NCI-H128 (cell line): ENCODE measurements around the gene RNF31.

Experiments used
- DNase-seq: peaks from one replicate; lab custom pipeline; 2025; ENCODE audit not compliant: unreplicated experiment; lab: John Stamatoyannopoulos, UW

Gene RNF31

GRCh38 chr14:24181371-24182077, 34.2 kb downstream of the RNF31 start:
- DNase-seq: no peak

- DNase-seq: no peak
Observed at GRCh38 chr14:24182110-24182882, 35.0 kb downstream of the RNF31 start.

GRCh38 chr14:24183014-24183481, 35.8 kb downstream of the RNF31 start:
- no peak for DNase-seq

- no peak for DNase-seq
Observed at GRCh38 chr14:24184104-24184970, 37.0 kb downstream of the RNF31 start.

- DNase-seq: no peak
Observed at GRCh38 chr14:24185026-24185425, 37.7 kb downstream of the RNF31 start.

GRCh38 chr14:24185741-24186140, 38.4 kb downstream of the RNF31 start:
- DNase-seq: no peak

GRCh38 chr14:24186831-24187538, 39.7 kb downstream of the RNF31 start:
- DNase-seq: no peak

- no peak for DNase-seq
Observed at GRCh38 chr14:24187539-24187915, 40.2 kb downstream of the RNF31 start.

- DNase-seq: peak; percentile 92
Observed at GRCh38 chr14:24188251-24189058, 41.2 kb downstream of the RNF31 start, which contains the start of gene IPO4. Gene IPO4 (minus strand): TSS chr14:24188816. CDS start chr14:24188787, 29 bp downstream.

- no peak for DNase-seq
Observed at GRCh38 chr14:24189059-24189375, 41.7 kb downstream of the RNF31 start.

- no peak for DNase-seq
Observed at GRCh38 chr14:24189460-24189859, 42.2 kb downstream of the RNF31 start.

- DNase-seq: no peak
Observed at GRCh38 chr14:24190416-24190815, 43.1 kb downstream of the RNF31 start.

- no peak for DNase-seq
Observed at GRCh38 chr14:24192933-24193332, 45.6 kb downstream of the RNF31 start.

- DNase-seq: no peak
Observed at GRCh38 chr14:24194186-24194872, 47.0 kb downstream of the RNF31 start.

GRCh38 chr14:24194873-24195185, 47.5 kb downstream of the RNF31 start:
- DNase-seq: no peak

GRCh38 chr14:24195186-24196070, 48.1 kb downstream of the RNF31 start, which contains the start of gene TM9SF1:
Gene TM9SF1 (minus strand): TSS chr14:24195441. CDS start chr14:24195019, 422 bp downstream.
- peak; percentile 38 for DNase-seq

GRCh38 chr14:24196071-24197055, 49.1 kb downstream of the RNF31 start:
- no peak for DNase-seq
